ENCODE measurements around the gene FOXI1. TPM values are rescaled to one million over a fixed set of nuclear protein-coding genes. Genes with fewer than 3 reads are reported as not detected.

FOXI1 gene
- total RNA-seq, 1 experiment from 2014 or later: not detected

DNA sequence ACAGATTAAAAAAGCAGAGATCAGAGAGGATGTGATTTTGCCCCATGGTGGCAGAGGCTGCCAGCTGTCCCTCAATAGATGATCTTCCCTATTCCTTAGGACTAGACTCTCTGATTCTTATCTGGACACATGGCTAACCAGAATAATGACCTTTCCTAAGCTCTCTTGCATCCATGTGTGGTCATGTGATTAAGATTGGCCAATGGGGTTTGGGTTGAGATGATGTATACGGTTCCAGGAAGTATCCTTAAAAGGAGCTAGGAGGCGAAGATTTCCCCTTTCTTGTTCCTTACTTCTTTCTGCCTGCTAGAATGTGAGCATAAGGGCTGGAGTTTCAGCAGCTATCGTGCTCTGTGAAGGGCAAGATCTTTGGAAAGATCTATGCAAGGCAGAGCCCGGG, 39.8 kb downstream of the FOXI1 start:
- in situ Hi-C loops (cut with HindIII; ENCODE audit: low sequenced_read_pairs): no loop called here

DNA sequence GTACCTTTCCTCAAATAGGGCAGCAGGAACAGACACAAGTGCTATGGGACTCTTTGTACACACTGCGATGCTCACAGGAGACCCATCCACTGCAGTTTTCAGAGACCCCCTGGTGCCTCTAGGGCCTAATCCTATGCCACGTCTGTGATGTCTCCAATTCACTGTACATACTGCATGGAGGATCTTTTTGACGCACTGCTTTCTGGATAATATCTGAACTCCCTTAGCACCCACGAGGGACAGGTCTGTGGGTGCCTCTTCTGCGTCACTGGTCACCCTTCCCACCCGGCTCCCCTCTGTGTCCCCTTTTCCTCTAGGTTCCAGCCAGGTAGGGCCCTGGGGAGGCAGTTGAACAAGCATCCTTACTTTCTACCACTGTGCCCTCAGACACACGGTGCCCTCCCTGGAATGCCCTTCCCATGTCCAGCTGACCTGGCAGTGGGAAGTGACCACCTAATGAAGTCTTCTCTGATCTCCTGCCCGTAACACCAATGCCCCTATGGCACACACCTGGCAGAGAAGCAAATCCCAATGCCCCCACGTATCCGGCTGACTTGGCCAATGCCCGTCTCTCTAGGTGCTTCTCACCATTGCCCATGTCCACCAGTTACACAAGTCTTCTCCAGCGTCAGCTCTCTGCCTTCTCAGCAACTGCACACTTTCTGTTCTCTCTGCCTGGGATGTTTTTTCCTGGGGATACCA, 41.5 kb downstream of the FOXI1 start:
- no peak for DNase-seq (ENCODE audit: low spot score)
- in situ Hi-C loops (cut with HindIII; ENCODE audit: low sequenced_read_pairs): no loop called here

More for the DNA sequence above, 39.8 kb downstream of the FOXI1 start:
- no peak for DNase-seq (ENCODE audit: low spot score)

DNA sequence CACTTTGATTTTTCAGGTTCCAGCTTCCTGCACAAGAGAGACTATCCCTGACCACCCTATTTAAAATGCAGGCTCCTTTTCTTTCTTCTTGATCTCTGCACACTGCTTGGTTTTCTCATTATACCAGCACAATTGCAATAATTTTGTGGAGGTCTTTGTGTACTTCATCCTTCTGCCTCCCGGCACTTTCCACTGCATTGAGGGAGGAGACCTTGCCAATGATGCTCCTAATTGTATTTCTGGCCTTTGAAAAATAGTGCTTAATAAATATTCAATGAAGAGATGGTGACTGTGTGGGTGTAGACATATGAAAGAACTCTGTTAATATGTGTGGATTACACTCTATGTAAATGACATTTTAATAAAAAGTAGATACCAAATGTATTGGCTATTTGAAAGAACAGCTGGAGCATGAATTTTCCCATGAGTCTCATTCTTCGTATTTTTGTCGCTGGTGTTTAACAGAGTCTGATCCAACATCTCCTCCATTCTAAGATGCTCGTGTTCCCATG, 42.1 kb downstream of the FOXI1 start:
- no peak for DNase-seq (ENCODE audit: low spot score)
- in situ Hi-C loops (cut with HindIII; ENCODE audit: low sequenced_read_pairs): no loop called here

DNA sequence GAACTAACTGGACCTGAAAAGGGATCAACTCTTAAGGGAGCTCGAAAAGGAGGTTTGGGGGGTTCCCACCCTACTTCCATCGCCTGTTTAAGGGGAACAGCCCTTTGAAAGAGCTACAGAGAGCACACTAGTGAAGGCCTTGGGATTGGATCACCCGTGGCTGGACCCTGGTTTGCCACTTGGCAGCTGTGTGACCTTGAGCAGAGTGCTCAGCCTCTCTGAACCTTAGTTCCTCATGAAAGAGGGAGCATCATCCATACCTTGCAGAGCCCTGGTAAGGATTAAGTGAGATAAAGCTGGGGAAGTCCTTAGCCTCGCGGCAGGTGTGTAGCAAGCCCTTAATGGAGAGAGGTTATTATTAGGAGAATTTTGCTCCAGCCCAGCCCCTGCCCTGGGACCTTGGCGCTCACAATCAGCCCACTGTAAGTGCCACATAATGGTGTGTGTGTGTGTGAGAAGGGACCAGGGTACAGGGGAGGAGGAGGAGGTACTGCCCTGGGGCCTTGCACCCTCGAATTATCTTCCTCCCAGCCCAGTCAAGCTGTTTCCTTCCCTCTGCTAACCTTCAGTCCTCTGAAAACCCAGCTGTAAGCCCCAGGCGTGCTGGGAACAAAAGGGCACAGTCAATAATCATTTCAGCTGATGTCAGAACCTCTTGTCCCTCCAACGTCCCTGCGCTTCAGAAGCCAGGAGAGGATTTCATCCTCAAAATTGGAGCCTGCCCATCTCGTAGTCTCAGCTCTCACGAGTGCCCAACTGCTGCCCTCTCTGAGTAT, 42.9 kb downstream of the FOXI1 start:
- in situ Hi-C loops (cut with HindIII; ENCODE audit: low sequenced_read_pairs): no loop called here

DNA sequence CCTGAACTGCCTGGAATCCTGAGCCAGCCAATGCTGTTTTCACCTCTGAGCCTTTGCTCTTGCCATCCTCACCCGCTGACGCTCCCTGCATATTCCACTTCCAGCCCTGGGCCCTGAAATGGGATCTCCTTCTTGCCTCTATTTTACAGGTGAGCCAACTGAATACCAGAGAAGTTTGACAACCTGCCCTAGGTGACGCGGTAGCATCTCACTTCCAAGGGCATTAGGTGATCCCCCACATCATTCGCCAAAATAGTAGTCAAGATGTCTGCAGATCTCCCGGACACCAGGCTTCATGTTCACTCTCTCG, 43.5 kb downstream of the FOXI1 start:
- DNase-seq (ENCODE audit: low spot score): no peak
- in situ Hi-C loops (cut with HindIII; ENCODE audit: low sequenced_read_pairs): no loop called here

More for the DNA sequence above, 42.9 kb downstream of the FOXI1 start:
- no peak for DNase-seq (ENCODE audit: low spot score)

DNA sequence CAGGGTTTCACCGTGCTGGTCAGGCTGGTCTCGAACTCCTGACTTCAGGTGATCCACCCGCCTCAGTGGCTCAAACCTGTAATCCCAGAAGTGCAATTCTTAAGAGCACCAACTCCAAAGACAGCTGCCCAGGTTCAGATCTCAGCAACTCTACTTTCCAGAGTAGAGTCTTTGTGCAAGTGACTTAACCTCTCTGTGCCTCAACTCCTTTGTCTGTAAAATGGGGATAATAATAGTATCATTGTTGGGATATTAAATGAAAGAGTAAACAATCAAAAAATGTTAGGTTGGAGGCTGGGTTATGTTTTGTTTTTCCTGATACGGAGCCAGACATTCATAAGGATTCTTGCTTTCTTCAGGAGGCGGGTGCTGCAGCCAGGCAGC, 45.0 kb downstream of the FOXI1 start:
- in situ Hi-C loops (cut with HindIII; ENCODE audit: low sequenced_read_pairs): no loop called here
- no peak for DNase-seq (ENCODE audit: low spot score)

DNA sequence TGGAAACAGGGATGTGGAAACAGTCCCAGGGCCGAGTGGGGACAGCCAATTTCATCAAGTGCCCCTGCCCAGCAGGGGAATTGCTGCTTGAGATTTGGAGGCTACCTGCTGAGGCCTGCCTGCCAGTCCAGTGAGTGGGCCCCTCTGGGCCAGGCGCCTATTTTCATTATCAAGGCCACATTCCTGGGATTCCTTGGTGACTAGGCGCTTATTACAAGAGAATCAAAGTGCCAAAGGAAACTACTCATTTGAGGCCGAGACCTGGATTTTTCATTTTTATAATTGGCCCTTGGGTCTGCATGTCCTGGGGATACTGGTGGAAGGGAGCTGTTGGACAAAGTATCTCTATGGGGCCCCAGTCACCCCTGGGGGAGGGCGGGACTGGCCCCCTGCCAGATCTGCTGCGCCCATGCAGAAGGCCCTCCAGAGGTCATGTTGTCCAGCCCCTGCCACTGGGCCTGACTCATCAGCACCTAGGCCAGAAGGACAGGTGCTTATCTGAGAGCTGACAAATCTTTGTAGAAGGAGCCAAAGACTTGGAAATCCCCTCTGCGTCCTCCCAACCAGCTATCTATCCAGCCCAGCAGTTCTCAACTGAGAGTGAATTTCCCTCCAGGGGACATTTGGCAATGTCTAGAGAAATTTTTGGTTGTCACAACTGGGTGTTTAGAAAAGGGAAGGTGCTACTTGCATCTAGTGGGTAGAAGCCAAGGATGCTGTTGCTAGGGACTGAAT, 45.6 kb downstream of the FOXI1 start:
- no peak for DNase-seq (ENCODE audit: low spot score)
- in situ Hi-C loops (cut with HindIII; ENCODE audit: low sequenced_read_pairs): no loop called here

DNA sequence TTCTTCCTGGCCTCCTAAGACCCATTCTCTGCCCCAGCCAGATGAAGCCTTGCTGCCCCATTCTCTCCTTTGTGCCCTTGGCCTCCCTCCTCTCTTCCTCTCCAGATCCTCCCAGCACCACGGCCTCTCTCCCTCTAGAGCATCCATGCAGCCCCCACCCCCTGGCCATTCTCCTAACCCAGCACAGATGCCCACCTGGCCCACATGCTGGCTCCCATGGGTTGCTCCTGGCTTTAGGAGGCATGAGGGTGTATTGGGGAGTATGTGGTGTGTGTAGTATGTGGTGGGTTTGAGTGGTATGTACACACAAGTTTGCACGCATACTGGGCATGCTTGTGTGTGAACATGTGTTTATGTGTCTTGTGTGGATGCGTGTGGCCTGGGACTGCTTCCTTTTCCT, 47.1 kb downstream of the FOXI1 start:
- in situ Hi-C loops (cut with HindIII; ENCODE audit: low sequenced_read_pairs): no loop called here
- DNase-seq (ENCODE audit: low spot score): no peak

DNA sequence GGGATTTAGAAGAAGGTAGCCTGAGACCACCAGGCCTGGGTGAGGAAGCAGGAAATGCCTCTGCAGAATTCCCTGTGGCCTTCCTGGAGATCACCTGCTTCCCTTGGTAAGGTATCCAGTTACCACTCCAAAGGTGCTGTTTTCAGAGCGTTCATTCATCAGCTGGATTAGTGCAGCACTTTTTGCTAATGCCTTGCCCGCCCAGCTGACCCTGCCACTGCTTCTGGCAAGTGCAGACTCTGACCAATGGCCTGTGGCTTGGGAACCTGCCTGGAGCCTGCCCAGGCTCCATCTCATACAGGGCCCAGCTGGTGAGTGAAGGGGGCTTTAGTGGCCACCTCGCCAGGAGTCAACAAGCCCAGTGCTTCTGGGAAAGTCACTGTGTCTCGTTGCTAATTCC, 48.6 kb downstream of the FOXI1 start:
- no peak for DNase-seq (ENCODE audit: low spot score)
- in situ Hi-C loops (cut with HindIII; ENCODE audit: low sequenced_read_pairs): no loop called here

DNA sequence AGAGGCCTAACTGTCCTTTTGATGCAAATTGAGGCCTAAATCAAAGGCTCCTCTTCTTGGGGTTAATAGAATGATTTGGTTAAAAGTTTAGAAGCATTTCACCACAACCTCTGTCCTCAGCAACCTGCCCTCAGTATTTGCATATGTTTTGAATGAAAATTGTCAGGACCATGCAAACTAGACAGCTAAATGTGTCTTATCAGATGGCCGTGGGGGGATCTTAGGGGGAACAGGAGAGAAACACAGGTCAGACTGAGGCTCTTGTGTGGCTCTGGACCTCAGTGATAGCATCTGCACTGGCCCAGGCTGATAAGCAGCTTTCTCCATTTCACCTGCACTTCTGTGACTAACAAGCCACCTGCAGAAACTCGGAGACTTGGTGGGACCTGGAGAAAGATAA, 49.0 kb downstream of the FOXI1 start:
- in situ Hi-C loops (cut with HindIII; ENCODE audit: low sequenced_read_pairs): no loop called here
- no peak for DNase-seq (ENCODE audit: low spot score)

DNA sequence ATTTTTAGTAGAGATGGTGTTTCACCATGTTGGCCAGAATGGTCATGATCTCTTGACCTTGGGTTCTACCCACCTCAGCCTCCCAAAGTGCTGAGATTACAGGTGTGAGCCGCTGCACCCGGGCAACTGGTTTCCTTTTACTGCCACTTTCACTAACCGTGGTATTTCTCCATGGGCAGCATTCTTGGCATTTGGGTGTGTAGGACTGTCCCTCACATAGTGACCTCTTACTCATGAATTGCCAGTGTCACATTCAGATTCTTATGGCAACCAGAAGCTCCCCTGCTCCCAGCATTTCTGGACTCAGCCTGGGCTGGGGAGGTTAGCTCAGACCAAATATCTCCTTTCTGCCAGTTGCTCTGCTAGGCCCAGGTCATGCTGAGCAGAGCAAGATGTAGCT, 50.1 kb downstream of the FOXI1 start:
- in situ Hi-C loops (cut with HindIII; ENCODE audit: low sequenced_read_pairs): no loop called here
- no peak for DNase-seq (ENCODE audit: low spot score)

DNA sequence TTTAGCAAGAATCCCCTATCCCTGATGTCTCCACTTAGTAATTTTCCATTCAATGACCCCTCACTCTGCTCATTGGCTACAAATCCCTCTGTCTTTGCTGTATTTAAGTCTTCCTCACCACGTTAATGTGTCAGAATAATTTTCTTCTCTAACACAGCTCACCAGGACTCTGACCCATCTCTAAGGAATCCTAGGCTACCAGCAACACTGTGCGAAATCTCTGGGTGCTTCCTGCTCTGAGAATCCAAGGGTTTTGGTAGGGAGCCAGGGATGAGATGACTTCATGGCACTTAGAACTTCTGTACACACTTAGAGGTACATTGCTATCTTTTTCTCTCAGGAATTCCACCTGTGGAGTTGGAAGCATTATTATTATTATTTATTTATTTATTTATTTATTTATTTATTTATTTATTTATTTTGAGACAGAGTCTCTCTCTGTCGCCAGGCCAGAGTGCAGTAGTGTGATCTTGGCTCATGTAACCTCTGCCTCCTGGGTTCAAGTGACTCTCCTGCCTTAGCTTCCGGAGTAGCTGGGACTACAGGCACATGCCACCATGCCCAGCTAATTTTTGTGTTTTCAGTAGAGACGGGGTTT, 53.5 kb downstream of the FOXI1 start:
- no peak for DNase-seq (ENCODE audit: low spot score)
- in situ Hi-C loops (cut with HindIII; ENCODE audit: low sequenced_read_pairs): no loop called here

Other genes with a start within 250 kb of the FOXI1 start
- gene INSYN2B, start 125.4 kb upstream of the FOXI1 start, total RNA-seq (2014; rRNA removed; shearing (Covaris generic)): not detected in 2 replicates
- gene C5orf58, start 127.1 kb downstream of the FOXI1 start, total RNA-seq (2014; rRNA removed; shearing (Covaris generic)): not detected in 2 replicates
- not detected in 2 replicates for gene LCP2, start 191.9 kb downstream of the FOXI1 start, total RNA-seq (2014; rRNA removed; shearing (Covaris generic))

All from G401 (cell line).